MM.1S (cell line): ENCODE data around the gene MANEAL.

Experiments
- CTCF ChIP-seq: fragments of 300-600 bp; sonication (generic); IDR thresholded peaks from 2 replicates; pipeline ENCODE4 v1.5.1; 2016; ENCODE audit warnings: antibody characterized with exemption, low read length, mixed read lengths
- EZH2 ChIP-seq: fragments of 300-600 bp; sonication (generic); optimal IDR thresholded peaks from 2 replicates; pipeline ENCODE3; 2017; ENCODE audit warnings: low read depth, mild to moderate bottlenecking, antibody characterized with exemption, low read length, mixed read lengths

GRCh38 chr1:37782491-37782890, 11.2 kb upstream of the MANEAL start:
- no peak for TF ChIP-seq CTCF
- no peak for TF ChIP-seq EZH2
